Fibroblast of villous mesenchyme (primary cell): ENCODE data around the gene NMB. TPM values are rescaled to one million over a fixed set of nuclear protein-coding genes. Genes with fewer than 3 reads are reported as not detected.

Source experiments
- DNase-seq: peaks from one replicate; pipeline ENCODE4 v3.0.0-alpha.2; 2010; ENCODE audit warnings: low read depth
- H3K4me3 ChIP-seq: 2 replicates; pipeline ENCODE4 v1.5.1; 2011; ENCODE audit warnings: low read depth, mild to moderate bottlenecking, low read length
- CTCF ChIP-seq: IDR thresholded peaks from 2 replicates; pipeline ENCODE4 v1.5.1; 2012; ENCODE audit warnings: low read depth, mild to moderate bottlenecking, low read length; ENCODE audit not compliant: insufficient read depth
- total RNA-seq: library from RNA; depleted of rRNA; stranded (reverse); fragments of >200 nt; gene quantifications from 2 replicates; pipeline ENCODE4 v1.2.3, GENCODE V29; 2012

The NMB gene
- total RNA-seq: 1.7 and 1.9 TPM in 2 replicates

GRCh38 chr15:84658080-84658787, at the start of gene NMB:
Gene NMB, minus strand, starts transcription at chr15:84658199. Its CDS starts 47 bp downstream, at chr15:84658152.
- peak; percentile 58 for TF ChIP-seq CTCF
- DNase-seq: peak; percentile 78
- H3K4me3 ChIP-seq: peak within 1 kb of the TSS; percentile 61

GRCh38 chr15:84703808-84704207, 45.8 kb upstream of the NMB start:
- no peak overlapping the region for H3K4me3 ChIP-seq
- TF ChIP-seq CTCF: no peak
- DNase-seq: no peak

GRCh38 chr15:84702961-84703482, 45.0 kb upstream of the NMB start:
- peak; percentile 85 for DNase-seq
- TF ChIP-seq CTCF: no peak
- H3K4me3 ChIP-seq: no peak overlapping the region

- H3K4me3 ChIP-seq: no peak overlapping the region
- TF ChIP-seq CTCF: no peak
- DNase-seq: no peak
These were observed 41.7 kb upstream of the NMB start for GRCh38 chr15:84699538-84700191.

GRCh38 chr15:84697236-84697990, 39.4 kb upstream of the NMB start:
- no peak for TF ChIP-seq CTCF
- DNase-seq: no peak
- H3K4me3 ChIP-seq: no peak overlapping the region

- DNase-seq: no peak
- TF ChIP-seq CTCF: no peak
- no peak overlapping the region for H3K4me3 ChIP-seq
These were observed 38.8 kb upstream of the NMB start for GRCh38 chr15:84696757-84697156.
